Activated T-helper 1 cell treated with anti-CD3 and anti-CD28 coated beads, Interleukin-2, amount 50 U/mL, for 16 hours (primary cell): ENCODE measurements around the gene OTUD5.

Source experiments
- DNase-seq, 2 donors: peaks; one replicate each; pipeline ENCODE4 v3.0.0-alpha.2; 2020; ENCODE audit warnings: low read depth in 1 of 2, low spot score in 1 of 2

Gene OTUD5

GRCh38 chrX:48913605-48914366 lies 43.6 kb downstream of the OTUD5 start:
- DNase-seq: no peak

- DNase-seq: peak; percentile 74 to 78
Observed at GRCh38 chrX:48911412-48912182, 45.8 kb downstream of the OTUD5 start, which contains the start of gene SLC35A2. Gene SLC35A2 (minus strand): TSS chrX:48911646. CDS start chrX:48911636, 10 bp downstream.

GRCh38 chrX:48910926-48911411 lies 46.4 kb downstream of the OTUD5 start:
- DNase-seq: no peak

GRCh38 chrX:48909703-48910294 lies 47.6 kb downstream of the OTUD5 start:
- no peak for DNase-seq

- no peak for DNase-seq
Observed at GRCh38 chrX:48908600-48908999, 48.8 kb downstream of the OTUD5 start.

GRCh38 chrX:48905090-48905790 lies 52.2 kb downstream of the OTUD5 start:
- no peak for DNase-seq

GRCh38 chrX:48904626-48905025 lies 52.8 kb downstream of the OTUD5 start:
- no peak for DNase-seq

GRCh38 chrX:48904180-48904579 lies 53.2 kb downstream of the OTUD5 start:
- no peak for DNase-seq

GRCh38 chrX:48903290-48903689 lies 54.1 kb downstream of the OTUD5 start:
- DNase-seq: no peak

- DNase-seq: no peak
Observed at GRCh38 chrX:48902776-48903175, 54.6 kb downstream of the OTUD5 start.

GRCh38 chrX:48902135-48902534 lies 55.3 kb downstream of the OTUD5 start:
- no peak for DNase-seq

GRCh38 chrX:48901069-48901468 lies 56.3 kb downstream of the OTUD5 start:
- no peak for DNase-seq

GRCh38 chrX:48899078-48899410 lies 58.4 kb downstream of the OTUD5 start:
- DNase-seq: no peak

GRCh38 chrX:48897625-48898306 lies 59.6 kb downstream of the OTUD5 start, which contains the start of the genes PQBP1 and TIMM17B:
Gene PQBP1 (plus strand): TSS chrX:48897930. CDS start chrX:48898510, 580 bp downstream.
Gene TIMM17B (minus strand): TSS chrX:48897768. CDS start chrX:48897749, 19 bp downstream.
- peak; percentile 63 to 77 for DNase-seq

GRCh38 chrX:48897157-48897624 lies 60.2 kb downstream of the OTUD5 start:
- DNase-seq: no peak

- DNase-seq: no peak
Observed at GRCh38 chrX:48896611-48897011, 60.8 kb downstream of the OTUD5 start.

- DNase-seq: no peak
Observed at GRCh38 chrX:48894891-48895290, 62.5 kb downstream of the OTUD5 start.

GRCh38 chrX:48893556-48894348 lies 63.7 kb downstream of the OTUD5 start:
- no peak for DNase-seq

- DNase-seq: no peak
Observed at GRCh38 chrX:48892896-48893295, 64.5 kb downstream of the OTUD5 start.
